NB4 (cell line): ENCODE results near the gene MEX3D.

ENCODE experiments used
- CTCF ChIP-seq: IDR thresholded peaks from one replicate; pipeline ENCODE4 v1.5.1; 2012; ENCODE audit warnings: low read depth, low read length
- MAX ChIP-seq: IDR thresholded peaks from 2 replicates; pipeline ENCODE4 v1.6.1; 2011; ENCODE audit warnings: low read depth, low read length
- MYC ChIP-seq: IDR thresholded peaks from 2 replicates; pipeline ENCODE4 v1.6.1; 2011; ENCODE audit warnings: low read depth, low read length
- POLR2A ChIP-seq: IDR thresholded peaks from 2 replicates; pipeline ENCODE4 v1.6.1; 2011; ENCODE audit warnings: mild to moderate bottlenecking; ENCODE audit not compliant: insufficient read length; ENCODE audit errors: extremely low read depth

GRCh38 chr19:1520203-1520780 is 47.8 kb downstream of the MEX3D start:
- TF ChIP-seq CTCF (no peak), POLR2A (no peak), MAX (no peak), MYC (no peak)
